Ovary (tissue), 10 donors: ENCODE measurements around the gene RIN2. TPM values are rescaled to one million over a fixed set of nuclear protein-coding genes. Genes with fewer than 3 reads are reported as not detected.

ENCODE experiments used
- DNase-seq, 5 donors: peaks; one replicate each; pipeline ENCODE4 v3.0.0-alpha.2; 2019 to 2020
- H3K27ac ChIP-seq, 2 donors: fragments of 200-600 bp; one replicate each; pipeline versions ENCODE4 v1.5.1 to v1.8.0; 2019 to 2022
- H3K27me3 ChIP-seq: fragments of 200-600 bp; one replicate; pipeline ENCODE4 v1.8.0; 2022
- H3K36me3 ChIP-seq: fragments of 200-600 bp; sonication (generic); one replicate; pipeline ENCODE4 v1.5.1; 2019
- H3K4me1 ChIP-seq: one replicate; pipeline ENCODE4 v1.8.1; 2013; ENCODE audit warnings: mild to moderate bottlenecking, moderate library complexity; ENCODE audit not compliant: insufficient read depth
- H3K4me3 ChIP-seq: fragments of 200-600 bp; sonication (generic); one replicate; pipeline ENCODE4 v1.5.1; 2017
- H3K9me3 ChIP-seq, 2 donors: fragments of 200-600 bp in 1 of 2; sonication (generic) in 1 of 2; one replicate each; pipeline versions ENCODE4 v1.5.1 to v1.8.1; 2013 to 2019; ENCODE audit warnings: mild to moderate bottlenecking in 1 of 2, moderate library complexity in 1 of 2
- EP300 ChIP-seq: sonication (generic); formaldehyde crosslinking; IDR thresholded peaks from one replicate; pipeline ENCODE4 v1.6.1; 2017; ENCODE audit warnings: antibody characterized with exemption
- POLR2A ChIP-seq: fragments of 450-650 bp; IDR thresholded peaks from one replicate; pipeline ENCODE4 v1.6.1; 2017; ENCODE audit warnings: antibody characterized with exemption, mild to moderate bottlenecking, moderate library complexity
- WGBS, 3 donors: extraction: QIAGEN DNeasy Blood & Tissue Kit in 1 of 3; methylation state at CpG; one replicate each; pipeline versions ENCODE4 v1.1.5 to v1.1.7; 2013 to 2017; 5-methylcytosine and 5-hydroxymethylcytosine counted together
- intact Hi-C, 4 donors: fragments of 100-400 bp; cut with DNase I; formaldehyde crosslinking; loops; one replicate each; pipeline versions ENCODE4 v1.11.0 to v1.15.1; 2022 to 2023
- long read RNA-seq, 3 donors: library from polyadenylated mRNA in 2 of 3; unstranded in 2 of 3; transcript quantifications; one replicate each; pipeline ENCODE4 v2.0.0 and lab custom pipeline, GENCODE V29; 2021 to 2026
- polyA plus RNA-seq, 2 donors: library from polyadenylated mRNA; stranded (reverse); fragments of 200-250 nt in 1 of 2; fragments of 350-450 nt in 1 of 2; fragmentation: Illumina TruSeq in 1 of 2; extraction: RNeasy Lipid Tissue Mini Kit (QIAGEN cat#74804) in 1 of 2; gene quantifications; one replicate each; pipeline ENCODE4 v1.2.3, GENCODE V29; 2013 to 2014
- total RNA-seq, 7 donors: library from RNA; depleted of rRNA in 2 of 7; stranded (reverse); fragments of >200 nt in 2 of 7; fragmentation: NEBNext Ultra II Directional in 3 of 7; extraction: Animal tissue kit (Norgen Biotek cat#: 25700) in 3 of 7; gene quantifications; one replicate each; pipeline versions ENCODE4 v1.1.0 to v1.2.4, GENCODE V29; 2016 to 2023
- TF ChIP-seq, protein P1 (sequence below), 3 donors: fragments of 450-650 bp in 2 of 3; fragments of 200-600 bp in 1 of 3; IDR thresholded peaks; one replicate each; pipeline versions ENCODE4 v1.5.1 to v1.8.0; 2016 to 2022; ENCODE audit warnings: antibody characterized with exemption in 3 of 3, mild to moderate bottlenecking in 1 of 3
- donor health status: DM: no; HTN: no; CAD: no; lungs with moderate emphysema.
- donor health status: DM: no; HTN: no; CAD: no.
- donor health status: Bipolar disorder and iron deficiency.
- donor health status: DM: yes; HTN: yes; CAD: no.
- donor health status: DM: no; HTN: no; CAD: no.
- donor health status: DM: yes; HTN: yes; CAD: no.

Gene RIN2, protein sequence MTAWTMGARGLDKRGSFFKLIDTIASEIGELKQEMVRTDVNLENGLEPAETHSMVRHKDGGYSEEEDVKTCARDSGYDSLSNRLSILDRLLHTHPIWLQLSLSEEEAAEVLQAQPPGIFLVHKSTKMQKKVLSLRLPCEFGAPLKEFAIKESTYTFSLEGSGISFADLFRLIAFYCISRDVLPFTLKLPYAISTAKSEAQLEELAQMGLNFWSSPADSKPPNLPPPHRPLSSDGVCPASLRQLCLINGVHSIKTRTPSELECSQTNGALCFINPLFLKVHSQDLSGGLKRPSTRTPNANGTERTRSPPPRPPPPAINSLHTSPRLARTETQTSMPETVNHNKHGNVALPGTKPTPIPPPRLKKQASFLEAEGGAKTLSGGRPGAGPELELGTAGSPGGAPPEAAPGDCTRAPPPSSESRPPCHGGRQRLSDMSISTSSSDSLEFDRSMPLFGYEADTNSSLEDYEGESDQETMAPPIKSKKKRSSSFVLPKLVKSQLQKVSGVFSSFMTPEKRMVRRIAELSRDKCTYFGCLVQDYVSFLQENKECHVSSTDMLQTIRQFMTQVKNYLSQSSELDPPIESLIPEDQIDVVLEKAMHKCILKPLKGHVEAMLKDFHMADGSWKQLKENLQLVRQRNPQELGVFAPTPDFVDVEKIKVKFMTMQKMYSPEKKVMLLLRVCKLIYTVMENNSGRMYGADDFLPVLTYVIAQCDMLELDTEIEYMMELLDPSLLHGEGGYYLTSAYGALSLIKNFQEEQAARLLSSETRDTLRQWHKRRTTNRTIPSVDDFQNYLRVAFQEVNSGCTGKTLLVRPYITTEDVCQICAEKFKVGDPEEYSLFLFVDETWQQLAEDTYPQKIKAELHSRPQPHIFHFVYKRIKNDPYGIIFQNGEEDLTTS
- total RNA-seq: 10 to 100 TPM; 22.2 to 66.4 (median 51.3) TPM
- 10 to 100 TPM; 17.5 to 19.0 TPM for polyA plus RNA-seq
- long read RNA-seq, donor 1, partial matches to known transcripts: 15 of 44 reads
- long read RNA-seq, donor 1, other reads (novel, unspliced or antisense): 29 of 44 reads
- long read RNA-seq, donor 2: 0 reads
- long read RNA-seq, donor 3, partial matches to known transcripts: 39 of 60 reads
- long read RNA-seq, donor 3, other reads (novel, unspliced or antisense): 21 of 60 reads

DNA sequence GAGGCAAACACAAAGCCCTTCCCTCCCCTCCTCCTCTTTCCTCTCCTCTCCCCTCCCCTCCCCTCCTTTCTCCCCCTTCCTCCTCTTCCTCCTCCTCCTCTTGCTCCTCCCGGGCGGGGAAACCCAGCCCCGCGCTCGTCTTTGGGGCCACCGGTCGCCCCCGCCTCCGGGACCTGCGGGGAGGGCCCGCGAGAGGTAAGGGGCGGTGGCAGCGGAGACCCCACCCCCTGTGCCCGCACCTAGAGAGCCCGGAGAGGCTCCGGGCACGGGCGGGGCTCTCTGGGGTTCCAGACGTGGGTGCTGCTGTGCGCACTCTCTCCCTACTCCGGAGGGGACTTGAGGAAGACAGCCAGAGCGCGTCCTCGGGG, at the start of gene RIN2:
Gene RIN2, plus strand, starts transcription at position 126 of the 368 bp plus-strand sequence. CDS start 131,344 bp downstream, outside the sequence.
- Histone ChIP-seq H3K27ac (peak within 1 kb of the TSS; percentile 74 to 94), H3K4me3 (peak within 1 kb of the TSS; percentile 86), H3K27me3 (no peaks in the 10 kb centered on the region), H3K9me3 (no peaks in the 10 kb centered on the region), H3K4me1 (peaks cover 5% of the 10 kb centered on the region), H3K36me3 (no peaks in the 10 kb centered on the region)
- peak in 2 of 5 donors; percentile 57 to 73 for DNase-seq
- 0 to 1% (median 1%) methylated on average over 23 to 25 of the region's 25 CpGs for WGBS, 3 donors
- no peak for TF ChIP-seq POLR2A
- no peak for TF ChIP-seq EP300
- TF ChIP-seq, protein P1, sequence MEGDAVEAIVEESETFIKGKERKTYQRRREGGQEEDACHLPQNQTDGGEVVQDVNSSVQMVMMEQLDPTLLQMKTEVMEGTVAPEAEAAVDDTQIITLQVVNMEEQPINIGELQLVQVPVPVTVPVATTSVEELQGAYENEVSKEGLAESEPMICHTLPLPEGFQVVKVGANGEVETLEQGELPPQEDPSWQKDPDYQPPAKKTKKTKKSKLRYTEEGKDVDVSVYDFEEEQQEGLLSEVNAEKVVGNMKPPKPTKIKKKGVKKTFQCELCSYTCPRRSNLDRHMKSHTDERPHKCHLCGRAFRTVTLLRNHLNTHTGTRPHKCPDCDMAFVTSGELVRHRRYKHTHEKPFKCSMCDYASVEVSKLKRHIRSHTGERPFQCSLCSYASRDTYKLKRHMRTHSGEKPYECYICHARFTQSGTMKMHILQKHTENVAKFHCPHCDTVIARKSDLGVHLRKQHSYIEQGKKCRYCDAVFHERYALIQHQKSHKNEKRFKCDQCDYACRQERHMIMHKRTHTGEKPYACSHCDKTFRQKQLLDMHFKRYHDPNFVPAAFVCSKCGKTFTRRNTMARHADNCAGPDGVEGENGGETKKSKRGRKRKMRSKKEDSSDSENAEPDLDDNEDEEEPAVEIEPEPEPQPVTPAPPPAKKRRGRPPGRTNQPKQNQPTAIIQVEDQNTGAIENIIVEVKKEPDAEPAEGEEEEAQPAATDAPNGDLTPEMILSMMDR (IDR thresholded peaks at IDR 0.05): no peak
- intact Hi-C loops: no loop called here

DNA sequence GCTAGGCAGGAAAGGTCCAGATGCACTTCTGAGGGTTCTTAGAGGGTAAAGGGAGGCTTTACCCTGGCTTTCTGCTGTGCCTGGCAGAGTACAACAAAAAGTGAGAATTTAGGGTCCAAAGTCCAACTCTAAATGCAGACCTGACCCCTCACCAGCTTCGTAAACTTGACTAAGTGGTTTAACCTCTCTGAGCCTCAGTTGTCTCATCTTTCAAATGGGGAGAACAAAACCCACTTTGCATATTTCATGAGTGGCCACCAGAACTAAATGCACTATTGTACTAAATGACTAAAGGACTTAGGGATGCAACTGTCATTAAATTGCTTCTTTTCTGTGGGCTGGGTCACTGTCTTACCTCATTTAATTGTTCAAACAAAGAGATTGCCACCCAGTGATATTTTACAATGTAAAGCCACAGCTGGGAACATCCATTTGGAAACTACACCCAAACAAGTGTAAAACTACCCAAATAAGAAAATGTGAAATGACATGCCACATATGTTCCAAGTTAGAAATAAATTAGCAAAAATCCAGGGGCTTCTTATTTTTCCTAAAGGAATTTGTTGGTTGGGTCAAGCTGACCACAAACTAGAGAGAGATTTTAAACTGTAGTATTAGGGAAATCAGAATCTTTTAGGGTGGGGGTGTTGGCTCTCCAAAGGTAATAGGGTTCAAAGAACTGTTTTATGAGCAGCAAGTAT, 48.3 kb upstream of the RIN2 start:
- Histone ChIP-seq H3K9me3 (no peaks in the 10 kb centered on the region), H3K4me3 (no peak overlapping the region), H3K27ac (no peak overlapping the region), H3K36me3 (no peaks in the 10 kb centered on the region), H3K27me3 (no peaks in the 10 kb centered on the region), H3K4me1 (peaks cover 7% of the 10 kb centered on the region)
- no peak for DNase-seq
- 39 to 87% (median 80%) methylated on average over 1 of the region's 1 CpG for WGBS, 3 donors
- TF ChIP-seq POLR2A: no peak
- TF ChIP-seq, protein P1 (IDR thresholded peaks at IDR 0.05): no peak
- TF ChIP-seq EP300: no peak
- intact Hi-C loops: no loop called here

DNA sequence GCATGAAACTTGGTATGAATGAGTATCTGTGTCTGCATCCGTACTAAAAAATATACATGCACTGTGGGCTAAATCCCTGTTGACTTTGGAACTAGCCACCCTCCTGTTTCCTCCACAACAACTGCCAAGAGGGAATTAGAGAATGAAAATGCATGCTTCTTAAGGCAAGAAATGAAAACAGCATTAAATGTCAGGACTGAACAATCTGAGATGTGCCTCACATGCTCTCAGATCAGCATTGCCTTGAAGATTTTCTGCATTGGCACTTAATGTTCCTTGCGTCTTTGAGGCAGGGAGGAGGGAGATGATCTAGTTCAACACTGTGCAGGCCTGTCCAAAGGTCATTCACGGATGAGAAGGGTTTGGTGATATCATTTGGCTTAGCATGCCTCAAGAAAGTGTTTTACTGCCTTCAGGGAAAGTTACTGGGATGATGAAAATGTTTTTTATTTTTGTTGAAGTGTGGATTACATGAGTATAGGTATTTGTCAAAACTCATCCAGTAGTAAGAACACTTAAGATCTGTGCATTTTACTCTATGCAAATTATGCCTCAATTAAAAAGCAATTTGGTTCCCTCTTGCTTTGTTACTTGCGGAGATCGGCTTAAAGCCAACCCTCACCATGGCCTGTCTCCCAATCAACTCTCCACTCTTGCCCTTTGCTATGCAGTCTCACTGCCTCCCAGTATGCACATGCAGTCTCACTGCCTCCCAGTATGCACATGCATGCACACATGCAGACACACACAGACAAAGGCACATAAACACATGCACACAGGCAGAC, 47.5 kb upstream of the RIN2 start:
- Histone ChIP-seq H3K27ac (no peak overlapping the region), H3K9me3 (no peaks in the 10 kb centered on the region), H3K4me1 (peaks cover 7% of the 10 kb centered on the region), H3K27me3 (no peaks in the 10 kb centered on the region), H3K4me3 (no peak overlapping the region), H3K36me3 (no peaks in the 10 kb centered on the region)
- intact Hi-C loops: no loop called here
- no peak for DNase-seq
- TF ChIP-seq, protein P1 (IDR thresholded peaks at IDR 0.05): no peak
- no peak for TF ChIP-seq POLR2A
- TF ChIP-seq EP300: no peak
- 19 to 26% (median 20%) methylated on average over 5 of the region's 5 CpGs for WGBS, 3 donors
